ENCODE measurements around the gene TAF4.

GRCh38 chr20:62018437-62019143 is 47.1 kb downstream of the TAF4 start:
- TF ChIP-seq CTCF (IDR thresholded peaks at IDR 0.05; ENCODE audit: insufficient read depth, low read length, poor library complexity, severe bottlenecking) (no peak), EZH2phosphoT487 (conservative IDR thresholded peaks at IDR 0.05; ENCODE audit: low read length) (no peak)
